Neural progenitor cell (in vitro differentiated cells): ENCODE measurements around the gene LAMB4.

Source experiments
- CTCF ChIP-seq: fragments of 200-600 bp; sonication (generic); IDR thresholded peaks from 2 replicates; pipeline ENCODE4 v1.5.1; 2017; ENCODE audit warnings: antibody characterized with exemption, mild to moderate bottlenecking
- EZH2 ChIP-seq: fragments of 200-600 bp; sonication (generic); IDR thresholded peaks from 2 replicates; pipeline ENCODE4 v1.6.1; 2017; ENCODE audit warnings: antibody characterized with exemption, mild to moderate bottlenecking, moderate library complexity
- EZH2phosphoT487 ChIP-seq: fragments of 200-600 bp; sonication (generic); IDR thresholded peaks from 2 replicates; pipeline ENCODE4 v1.6.1; 2017; ENCODE audit warnings: antibody characterized with exemption

DNA sequence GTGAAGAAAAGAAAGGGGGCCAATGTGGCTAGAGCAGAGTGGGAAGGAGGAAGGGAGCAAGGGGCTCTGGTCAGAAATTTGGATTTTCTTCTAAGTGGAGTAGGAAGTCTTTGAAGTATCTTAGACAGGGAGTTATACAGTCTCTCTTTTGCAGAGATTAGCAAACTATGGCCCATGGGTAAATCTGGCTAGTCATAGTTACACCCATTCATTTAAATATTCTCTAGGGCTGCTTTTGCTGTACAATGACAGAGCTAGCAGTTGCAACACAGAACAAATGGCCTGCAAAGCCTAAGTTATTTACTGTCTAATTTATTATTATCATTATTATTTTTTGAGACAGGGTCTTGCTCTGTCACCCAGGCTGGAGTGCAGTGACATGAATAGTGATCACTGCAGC lies 10.5 kb upstream of the LAMB4 start:
- TF ChIP-seq CTCF: no peak
- no peak for TF ChIP-seq EZH2
- TF ChIP-seq EZH2phosphoT487: no peak
